SH-SY5Y (cell line): Measurements from ENCODE around the gene USP17L10.
"Not testable (repeated sequence)": the region's sequence is repeated elsewhere in the genome, so short reads cannot be mapped to it uniquely, and the experiment has no call there.

Experiments
- GATA2 ChIP-seq: IDR thresholded peaks from 2 replicates; pipeline ENCODE4 v1.6.1; 2011; ENCODE audit warnings: mild to moderate bottlenecking, low read depth, low read length
- GATA3 ChIP-seq: IDR thresholded peaks from 2 replicates; pipeline ENCODE4 v1.6.1; 2011; ENCODE audit warnings: low read depth, mild to moderate bottlenecking, low read length, moderate library complexity

GRCh38 chr4:9215105-9215504 is 4.6 kb downstream of the USP17L10 start, which contains the start of gene USP17L11:
- TF ChIP-seq GATA2, GATA3: not testable (repeated sequence)
